Renal cortical epithelial cell (primary cell): ENCODE results near the gene ZSCAN20. TPM values are rescaled to one million over a fixed set of nuclear protein-coding genes. Genes with fewer than 3 reads are reported as not detected.
A peak's percentile ranks its signal among the peaks of the same experiment; 100 is the strongest.

Source experiments
- DNase-seq: peaks from one replicate; pipeline ENCODE4 v3.0.0-alpha.2; 2011; ENCODE audit warnings: low read depth
- total RNA-seq: library from RNA; depleted of rRNA; stranded (reverse); fragments of >200 nt; gene quantifications from 2 replicates; pipeline ENCODE4 v1.2.3, GENCODE V29; 2014

The ZSCAN20 gene
- 7.6 and 15.9 TPM in 2 replicates for total RNA-seq

DNA sequence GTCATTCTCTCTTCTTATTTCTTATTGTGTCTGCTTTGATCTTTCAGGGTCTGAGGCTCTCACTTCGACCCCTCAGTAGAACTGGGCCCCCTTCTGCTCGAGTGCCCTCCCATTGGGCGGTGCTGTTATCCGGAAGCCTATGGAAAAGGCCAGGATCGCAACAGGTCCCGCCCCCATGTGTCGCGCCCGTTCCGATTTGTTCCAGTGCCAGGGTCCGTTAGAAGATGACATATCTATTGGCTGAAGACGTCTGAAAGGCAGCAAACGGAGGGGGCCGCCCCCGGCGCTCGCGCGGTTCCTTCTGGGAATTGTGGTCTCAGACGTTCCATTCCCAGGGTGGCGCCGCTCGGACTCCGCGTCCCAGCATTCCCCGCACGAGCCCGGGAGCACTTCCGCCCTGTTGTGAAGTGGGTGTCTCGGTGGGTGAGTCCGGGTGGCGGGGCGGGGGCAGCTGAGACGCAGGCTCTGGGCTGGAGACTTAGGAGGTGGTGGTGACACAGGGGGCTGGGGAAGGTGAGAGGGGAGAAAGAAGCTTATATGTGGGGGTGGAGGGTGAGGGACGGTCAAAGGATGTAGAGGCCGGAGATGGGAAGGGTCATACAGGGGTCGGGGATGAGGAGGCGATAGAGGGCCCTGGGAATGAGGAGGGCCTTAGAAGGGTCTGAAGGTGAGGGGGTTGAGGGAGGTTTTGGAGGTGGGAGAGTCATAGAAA is at the start of gene ZSCAN20:
ZSCAN20 (plus strand) TSS at position 377 of the 712 bp plus-strand sequence. CDS start 6,644 bp downstream, outside the sequence.
- DNase-seq: peak; percentile 95

DNA sequence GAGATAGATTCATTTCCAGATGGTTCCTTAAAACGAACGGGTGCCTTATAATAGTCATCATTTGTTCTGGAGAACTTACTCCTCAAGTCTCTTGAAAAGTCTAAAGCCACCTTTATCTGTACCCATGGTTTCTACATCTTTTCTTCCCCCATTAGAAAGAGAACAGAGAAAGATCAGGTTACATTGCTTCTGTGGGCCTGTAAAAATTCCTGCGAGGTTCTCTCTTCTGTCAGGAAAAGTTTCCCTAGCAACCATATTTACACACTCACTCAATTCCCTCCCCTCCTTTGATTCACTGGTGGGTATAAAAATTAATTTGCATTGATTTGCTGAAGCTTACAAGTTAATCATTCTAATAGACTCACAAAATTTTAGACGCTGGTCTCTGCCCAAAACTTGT is 48.2 kb upstream of the ZSCAN20 start:
- peak; percentile 56 for DNase-seq

DNA sequence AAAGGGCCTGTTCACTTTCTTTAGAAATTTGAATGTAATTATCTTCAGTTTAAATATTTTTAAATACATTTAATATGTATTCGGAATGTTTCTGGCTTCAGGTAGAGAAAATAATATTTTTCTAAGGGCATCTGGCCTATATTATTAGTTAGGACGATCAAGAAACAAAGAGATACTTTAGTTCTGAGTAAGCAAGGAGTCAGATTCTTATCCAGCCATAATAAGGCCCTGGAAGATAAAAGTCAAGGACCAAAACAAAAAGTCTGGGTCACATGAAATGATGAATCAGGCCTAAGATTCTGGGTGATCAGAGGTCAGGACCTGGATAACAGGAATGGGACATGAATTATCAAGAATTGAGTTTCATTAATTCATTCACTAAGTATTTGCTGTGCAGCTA is 47.8 kb upstream of the ZSCAN20 start:
- DNase-seq: peak; percentile 29

DNA sequence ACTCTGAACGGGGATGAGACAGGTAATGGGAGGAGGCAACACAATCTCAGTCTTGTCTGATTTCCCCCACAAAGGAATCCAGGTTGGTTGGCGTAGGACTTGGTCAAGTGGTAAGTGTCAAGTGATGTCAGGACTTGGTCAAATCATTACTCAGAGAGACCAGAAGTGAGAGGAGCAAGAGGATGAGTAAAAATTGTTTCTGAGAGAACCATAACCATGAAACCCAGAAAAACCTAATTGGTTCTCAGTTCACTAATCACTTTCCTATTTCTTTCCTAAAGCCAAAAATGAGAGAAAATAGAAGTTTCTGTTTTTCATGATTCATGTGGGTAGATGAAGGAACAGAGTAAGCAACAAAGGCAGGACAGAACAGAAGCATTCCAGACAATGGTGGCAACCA is 46.5 kb upstream of the ZSCAN20 start:
- no peak for DNase-seq

DNA sequence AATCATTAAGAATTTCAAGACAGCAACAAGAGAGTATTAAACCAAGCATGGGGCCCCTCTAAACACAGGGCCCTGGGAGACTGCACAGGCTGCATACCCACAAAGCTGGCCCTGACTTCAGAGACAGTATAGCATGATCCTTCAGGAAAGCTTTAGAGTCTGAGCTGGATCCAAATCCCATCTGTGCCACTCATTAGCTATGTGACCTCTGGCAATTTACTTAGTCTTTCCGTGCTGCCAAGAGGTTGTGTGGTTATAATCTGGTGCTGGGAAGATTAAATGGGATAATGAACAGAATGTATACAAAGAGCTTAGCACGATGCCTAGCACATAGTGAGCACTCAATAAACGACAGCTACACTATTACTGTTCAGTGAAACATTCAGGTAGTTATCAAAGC is 45.5 kb upstream of the ZSCAN20 start:
- no peak for DNase-seq

DNA sequence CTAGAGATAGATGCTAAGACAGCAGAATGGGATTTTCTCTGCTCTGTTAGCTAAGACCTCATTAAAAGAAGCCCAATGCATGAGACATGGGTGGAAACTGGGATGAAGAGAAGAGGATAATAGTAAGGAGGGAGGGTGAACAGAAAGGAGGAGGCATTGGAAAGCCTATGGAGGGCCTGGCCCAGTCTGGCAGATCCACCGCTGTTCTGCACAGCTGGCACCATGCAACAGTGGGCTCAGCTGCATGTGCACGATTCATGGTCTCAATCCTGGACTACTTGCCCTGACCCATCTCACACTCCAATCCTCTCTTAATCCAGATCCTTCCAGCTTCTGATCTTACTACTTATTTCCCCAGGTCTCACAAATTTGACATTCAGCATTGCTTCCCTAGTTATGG is 43.8 kb upstream of the ZSCAN20 start:
- no peak for DNase-seq

DNA sequence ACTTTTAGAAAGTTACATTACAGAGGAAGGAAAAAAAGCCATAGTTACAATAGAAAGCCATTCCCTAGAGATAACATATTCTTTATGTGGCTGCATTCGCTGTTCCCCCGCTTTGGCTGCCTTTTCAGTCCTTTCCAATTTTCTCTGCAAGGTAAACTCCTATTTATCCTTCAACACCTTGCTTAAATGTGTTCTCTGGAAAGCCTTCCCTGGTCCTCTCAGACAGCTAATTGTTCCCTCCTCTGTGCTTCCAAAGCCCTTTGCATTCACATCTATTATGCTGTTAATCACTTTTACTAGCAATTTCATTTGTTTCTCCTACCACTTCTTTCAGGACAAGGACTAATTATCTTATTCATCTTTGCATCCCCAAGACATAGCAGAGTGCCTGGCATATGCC is 43.1 kb upstream of the ZSCAN20 start:
- no peak for DNase-seq

DNA sequence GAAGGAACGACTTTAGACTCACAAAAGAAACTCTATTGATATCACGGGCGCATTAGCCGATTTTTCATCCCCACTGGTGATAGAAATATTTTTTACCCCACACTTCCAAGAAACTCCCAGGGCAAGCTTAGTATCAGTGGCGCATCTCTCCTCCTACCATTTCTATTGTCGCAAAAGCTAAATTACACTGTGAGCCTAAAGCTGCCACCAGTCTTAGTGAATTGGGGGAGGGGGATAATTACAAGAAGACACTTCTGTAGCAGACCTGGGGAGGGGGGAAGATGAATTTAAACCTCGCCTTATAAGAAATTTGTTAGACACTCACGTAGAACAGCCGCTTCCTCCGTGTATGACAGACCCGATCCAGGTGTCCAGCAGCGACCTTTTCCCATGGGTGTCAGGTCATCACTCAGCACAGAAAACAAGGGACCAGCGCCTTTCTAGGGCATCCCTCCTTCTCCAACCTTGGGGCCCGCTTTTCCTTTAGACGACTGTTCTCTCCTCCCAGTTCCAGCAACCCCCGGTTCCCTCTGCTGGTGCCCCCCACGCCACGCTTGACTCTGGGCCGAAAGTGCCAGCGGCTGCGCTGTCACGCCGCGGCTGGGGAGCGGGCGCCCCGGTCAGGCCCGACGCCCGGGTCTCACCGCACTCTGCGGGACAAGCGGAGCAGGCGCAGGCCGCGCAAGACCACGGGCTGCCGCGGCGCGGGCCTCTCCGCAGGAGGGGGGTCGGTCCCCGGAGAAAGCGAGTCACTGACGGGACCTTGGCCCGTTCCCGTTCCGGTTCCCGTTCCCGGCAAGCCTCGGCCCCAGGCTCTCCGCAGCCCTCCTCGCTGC is 42.4 kb upstream of the ZSCAN20 start:
- DNase-seq: no peak

DNA sequence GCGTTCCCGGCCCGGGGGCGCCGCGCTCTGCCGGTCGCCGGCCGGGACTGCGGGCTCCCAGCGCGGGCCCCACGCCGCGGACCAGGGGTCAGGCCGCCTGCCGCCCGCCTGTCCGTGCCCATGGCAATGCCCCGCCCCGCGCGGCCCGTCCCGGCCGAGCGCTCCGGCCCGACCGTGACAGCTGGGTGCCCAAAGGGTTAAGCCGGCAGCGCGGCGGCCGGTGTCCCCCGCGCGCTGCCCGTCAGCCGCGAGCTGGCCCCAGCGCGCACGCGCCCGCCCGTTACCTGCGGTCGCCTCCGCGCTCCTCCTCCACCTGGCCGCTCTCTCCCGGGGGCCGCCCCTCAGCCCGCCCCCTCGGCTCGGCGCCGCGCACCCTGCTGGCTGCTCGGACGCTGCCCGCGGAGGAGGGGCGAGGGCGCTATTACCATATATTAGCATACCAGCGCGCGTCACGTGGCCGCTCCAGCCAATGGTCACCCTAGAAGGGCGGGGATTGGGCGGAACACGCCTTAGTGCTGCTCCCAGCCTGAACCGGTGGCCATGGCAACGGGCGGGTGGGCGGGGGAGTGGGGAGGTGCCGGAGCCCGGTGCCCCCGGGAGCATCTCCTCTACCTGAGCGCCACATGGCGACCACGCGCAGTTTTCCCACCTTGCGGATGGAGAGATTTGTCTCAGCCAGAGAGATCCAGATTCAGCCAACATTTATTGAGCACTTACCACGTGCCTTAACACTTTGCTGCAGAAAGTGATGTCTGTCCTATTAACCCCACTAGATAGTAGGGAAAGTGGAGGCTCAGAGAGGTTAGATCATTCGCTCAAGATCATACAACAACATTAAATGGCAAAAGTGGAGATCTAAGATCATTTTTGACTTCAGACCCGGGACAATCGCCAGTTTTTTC is 41.5 kb upstream of the ZSCAN20 start, which contains the start of gene PHC2:
PHC2 (minus strand) TSS at position 404 of the 902 bp plus-strand sequence. CDS start 55,556 bp downstream, outside the sequence.
- peak; percentile 89 for DNase-seq

DNA sequence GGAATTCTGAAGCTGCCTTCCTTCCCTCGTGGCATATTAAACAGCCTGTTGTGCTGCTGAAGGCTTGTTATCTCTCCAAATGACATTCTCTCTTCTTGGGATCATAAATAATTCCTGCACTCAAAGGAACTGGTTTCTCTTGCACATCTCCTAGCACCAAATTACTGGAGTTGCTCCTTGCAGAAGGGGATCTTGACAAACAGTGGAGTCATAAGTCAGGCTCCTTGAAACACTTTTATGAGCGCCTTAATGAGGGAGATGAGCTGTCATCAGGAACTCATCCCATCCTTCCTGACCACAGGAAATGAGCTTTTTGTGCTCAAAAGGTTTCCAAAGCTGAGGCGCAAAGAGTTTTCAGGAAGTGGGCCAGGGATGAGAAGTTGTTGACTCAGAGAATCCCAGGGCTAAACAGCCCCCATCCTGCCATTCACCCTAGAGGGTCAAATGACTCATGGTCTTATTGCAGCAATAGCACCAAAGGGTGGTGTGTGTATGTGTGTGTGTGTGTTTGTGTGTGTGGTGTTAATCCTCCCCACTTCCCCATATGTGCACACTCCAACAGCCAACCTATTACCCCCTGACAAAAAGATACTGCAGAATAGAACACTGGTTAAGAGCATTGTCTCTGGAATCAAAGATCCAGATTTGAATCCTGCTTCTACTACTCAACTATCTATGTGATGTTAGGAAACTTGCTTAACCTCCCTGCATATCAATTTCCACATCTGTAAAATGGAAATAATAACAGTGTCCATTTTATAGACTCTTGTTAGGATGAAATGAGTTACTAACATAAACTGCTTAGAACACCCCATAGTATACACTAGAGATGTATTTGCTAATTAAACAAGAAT is 38.7 kb upstream of the ZSCAN20 start:
- peak; percentile 99 for DNase-seq

DNA sequence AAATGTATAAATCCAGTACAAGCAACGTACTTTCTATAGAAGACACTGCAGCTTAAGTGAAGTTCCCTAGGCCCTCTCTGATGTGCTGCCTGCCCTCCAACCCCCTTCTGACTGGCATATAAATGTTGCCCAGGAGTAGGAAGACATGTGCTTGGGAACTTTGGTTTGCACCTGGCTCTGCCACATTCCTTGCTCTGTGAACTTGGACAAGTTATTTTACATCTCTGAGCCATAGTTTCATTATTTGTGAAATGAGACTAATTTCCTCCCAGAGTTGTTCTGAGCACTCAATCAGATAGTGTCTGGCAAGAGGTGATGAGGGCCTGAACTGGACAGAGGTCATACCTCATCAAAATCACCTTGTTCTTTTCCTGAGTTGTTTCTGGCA is 38.1 kb upstream of the ZSCAN20 start:
- DNase-seq: no peak

DNA sequence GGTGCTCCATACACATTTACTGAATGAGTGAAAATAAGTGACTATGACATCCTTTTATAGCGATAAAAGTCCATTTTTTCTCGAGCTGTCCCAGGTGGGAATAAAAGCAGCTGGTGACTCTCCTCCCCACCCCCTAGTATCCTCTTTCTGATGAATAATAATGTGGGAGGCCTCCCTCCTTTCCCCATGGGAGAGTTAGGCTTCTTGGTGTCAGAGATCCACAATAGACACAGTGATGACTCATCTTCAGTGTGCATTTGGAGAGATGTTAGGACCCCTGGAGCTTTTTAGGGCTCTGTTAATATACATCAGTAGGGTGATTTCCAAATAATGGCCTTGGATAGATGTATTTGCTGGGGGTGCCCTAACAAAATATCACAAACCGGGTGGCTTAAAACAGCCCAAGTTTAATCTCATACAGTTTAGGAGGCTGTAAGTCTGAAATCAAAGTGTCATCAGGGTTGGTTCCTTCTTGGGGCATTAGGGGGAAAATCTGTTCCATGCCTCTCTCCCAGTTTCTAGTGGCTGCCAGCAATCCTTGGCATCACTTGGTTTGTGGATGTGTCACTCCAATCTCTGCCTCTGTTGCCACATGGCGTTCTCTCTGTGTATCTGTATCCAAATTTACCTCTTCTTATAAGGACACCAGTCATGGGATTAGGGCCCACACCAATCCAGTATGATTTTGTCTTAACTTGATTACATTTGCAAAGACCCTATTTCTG is 37.2 kb upstream of the ZSCAN20 start:
- peak; percentile 73 for DNase-seq

DNA sequence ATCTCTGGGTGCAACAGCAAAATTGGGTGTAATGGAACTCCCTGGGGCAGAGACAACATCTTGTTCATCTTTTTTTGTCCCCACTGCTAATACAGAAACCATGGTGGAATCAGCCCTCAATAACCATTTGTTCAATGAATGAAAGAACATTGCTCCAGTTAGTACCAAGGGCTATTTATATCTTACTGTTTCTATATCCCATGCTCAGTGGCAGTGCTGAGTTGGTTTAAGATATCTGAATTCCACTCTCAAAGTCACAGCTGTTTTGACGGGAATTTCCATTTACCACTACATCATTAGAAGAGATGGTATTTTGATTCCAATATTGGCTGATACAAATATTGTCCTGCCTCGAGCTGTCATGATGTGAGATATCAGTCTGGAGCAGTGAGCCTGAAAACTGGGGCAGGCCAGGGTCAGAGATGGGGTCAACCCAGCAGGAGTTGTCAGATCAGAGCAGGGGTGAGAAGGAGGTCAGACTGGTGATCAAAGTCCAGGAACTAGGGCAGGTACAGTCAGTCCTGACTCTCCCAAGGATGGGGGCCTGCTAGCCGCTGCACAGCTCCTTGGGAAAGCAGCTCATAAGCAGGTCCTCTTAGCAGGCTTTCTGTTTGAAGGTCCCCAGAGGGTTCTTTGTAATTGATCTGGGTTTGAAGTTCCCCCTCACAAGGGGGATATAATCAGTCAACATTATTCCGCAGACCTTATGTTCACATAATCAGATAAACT is 35.7 kb upstream of the ZSCAN20 start:
- DNase-seq: no peak

DNA sequence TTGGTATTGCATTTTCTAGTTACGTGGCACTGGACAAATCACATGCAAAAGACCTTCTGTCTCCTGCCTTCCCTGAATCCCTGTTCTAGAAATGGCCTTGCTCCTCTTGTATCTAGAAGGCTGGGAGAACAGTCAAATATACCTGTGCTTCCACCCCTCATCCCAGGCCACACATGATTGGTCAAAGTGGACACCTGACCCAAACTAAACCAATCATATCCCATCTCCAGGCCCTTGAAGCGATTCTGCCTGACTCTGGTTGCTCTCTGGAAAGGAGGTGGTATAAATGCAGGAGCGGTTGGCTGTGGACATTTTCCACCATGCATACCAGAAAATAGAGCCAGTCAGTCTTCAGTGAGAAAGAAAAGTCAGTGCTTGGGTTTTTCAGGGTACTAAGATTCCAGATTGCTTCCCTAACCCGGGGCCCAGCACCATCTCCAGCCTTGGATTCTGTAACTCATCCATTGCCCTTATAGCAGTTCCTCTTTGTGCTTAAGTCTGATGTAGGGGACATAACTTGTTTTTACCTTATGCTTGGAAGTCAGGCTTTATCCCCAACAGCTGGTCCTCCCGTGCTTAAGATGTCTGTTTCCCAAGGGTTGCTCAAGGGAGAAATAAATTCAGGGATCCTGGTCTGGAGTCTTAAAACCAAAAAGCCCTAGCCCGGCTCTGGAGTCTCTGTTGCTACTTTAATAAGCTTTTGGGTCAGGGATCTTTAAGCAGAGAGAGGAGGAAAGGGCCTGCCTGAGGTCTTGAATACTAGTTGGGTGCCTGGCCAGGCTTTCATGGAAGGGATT is 33.9 kb upstream of the ZSCAN20 start:
- no peak for DNase-seq

DNA sequence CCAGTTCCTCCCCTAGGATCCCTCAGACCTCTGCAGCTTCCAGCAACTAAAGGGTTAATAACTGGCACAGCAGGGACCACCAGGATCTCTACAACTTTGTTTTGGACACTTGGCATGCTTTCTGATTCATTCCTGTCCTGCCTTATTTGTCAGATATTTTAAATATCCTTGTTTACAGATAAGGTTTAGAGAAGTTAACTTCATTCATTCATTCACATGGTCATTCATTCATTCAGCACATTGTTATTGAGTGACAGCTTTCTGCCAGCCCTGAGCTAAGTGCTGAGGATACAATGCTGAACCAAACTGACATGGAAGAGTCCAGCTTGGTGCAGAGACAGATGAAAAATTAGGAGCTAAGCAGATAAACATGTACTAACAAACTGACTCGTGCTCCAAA is 32.8 kb upstream of the ZSCAN20 start:
- no peak for DNase-seq

DNA sequence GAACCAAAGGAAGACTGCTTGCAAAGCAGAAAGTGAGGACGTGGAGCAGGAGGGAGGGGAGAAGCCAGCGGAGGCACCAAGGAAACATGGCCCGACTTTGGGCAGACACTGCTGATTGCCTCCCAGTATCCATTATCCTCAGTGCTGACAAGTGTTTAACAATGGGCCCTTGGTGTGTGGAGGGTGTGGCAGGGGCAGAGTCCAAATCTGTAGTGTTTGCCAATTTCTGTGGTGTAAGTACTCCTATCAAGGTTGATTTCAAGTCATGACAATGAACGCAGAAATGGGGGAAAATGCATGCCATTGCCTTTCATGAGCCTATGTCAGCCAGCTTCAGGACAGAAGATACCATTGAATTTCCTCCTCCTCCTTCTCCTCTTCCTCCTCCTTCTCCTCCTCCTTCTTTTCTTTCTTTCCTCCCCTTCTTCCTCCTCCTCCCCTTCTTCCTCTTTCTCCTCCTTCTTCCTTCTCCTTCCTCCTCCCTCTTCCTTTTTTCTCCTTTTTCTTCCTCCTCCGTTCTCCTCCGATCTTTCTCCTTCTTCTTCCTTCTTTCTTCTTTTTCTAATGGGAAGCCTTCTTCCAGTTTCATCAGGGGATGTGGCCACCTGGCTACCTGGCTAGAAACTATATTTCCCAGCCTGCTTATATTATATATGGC is 31.2 kb upstream of the ZSCAN20 start:
- no peak for DNase-seq

DNA sequence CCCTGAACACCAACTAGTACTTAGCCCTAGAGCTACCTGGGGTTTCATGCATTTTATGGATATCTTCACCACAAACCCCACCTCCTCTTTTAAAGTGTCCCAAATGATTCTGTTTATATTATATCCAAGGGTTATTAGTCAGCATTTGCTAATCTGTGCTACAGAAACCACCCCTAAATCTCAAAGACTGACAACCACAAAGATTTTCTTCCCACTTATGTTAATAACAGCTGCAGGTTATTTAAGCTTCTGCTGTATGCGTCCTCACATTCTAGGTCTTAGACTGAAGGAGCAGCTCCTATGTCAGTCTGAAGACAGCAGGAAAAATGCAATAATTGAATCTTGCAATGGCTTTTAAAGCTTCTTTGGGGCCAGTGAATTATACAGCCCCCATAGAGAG is 30.3 kb upstream of the ZSCAN20 start:
- DNase-seq: peak; percentile 35

DNA sequence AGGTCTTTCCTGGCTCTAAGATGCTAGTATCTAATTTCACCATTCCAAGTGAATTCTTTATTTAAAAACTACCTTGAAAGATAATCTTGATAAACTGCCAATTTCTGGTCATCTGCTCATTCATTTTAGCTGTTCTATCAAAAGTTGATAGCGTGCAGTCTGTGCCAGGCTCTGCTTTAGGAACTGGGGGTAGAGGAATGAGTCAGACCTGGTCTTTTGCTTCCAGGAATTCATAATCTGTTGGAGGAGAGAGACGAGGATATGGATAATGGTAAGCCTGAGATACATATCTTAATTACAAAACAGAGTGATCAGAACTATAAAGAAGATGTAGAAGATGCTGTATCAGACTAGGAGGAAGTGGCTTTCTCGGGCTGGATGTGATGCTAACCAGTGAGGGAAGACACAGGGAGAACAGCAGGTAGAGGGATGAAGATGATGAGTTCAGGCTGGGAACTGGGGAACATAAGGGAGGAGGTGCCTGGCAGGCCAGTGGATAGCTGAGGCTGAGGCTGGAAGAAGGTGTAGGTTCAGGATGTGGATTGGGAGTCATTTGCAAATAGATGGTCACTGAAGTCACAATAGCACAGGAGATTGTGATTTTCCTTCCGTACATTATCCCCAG is 29.3 kb upstream of the ZSCAN20 start:
- no peak for DNase-seq
